ENCODE data around the gene PHPT1. TPM values are rescaled to one million over a fixed set of nuclear protein-coding genes. Genes with fewer than 3 reads are reported as not detected.

PHPT1 gene
- total and polyA plus RNA-seq, 12 donors: 73.9 to 330 (median 178) TPM

GRCh38 chr9:136805207-136805740 lies 43.9 kb upstream of the PHPT1 start:
- no peak overlapping the region for H3K4me3 ChIP-seq
- H3K9me3 ChIP-seq (replicated peaks in 1 of 3): no peaks in the 10 kb centered on the region
- intact Hi-C loops (cut with DNase I): no loop called here
- no peak for TF ChIP-seq CTCF (IDR thresholded peaks at IDR 0.05)
- no peak for TF ChIP-seq POLR2A (IDR thresholded peaks at IDR 0.05)
- 63 to 83% (median 78%) methylated on average over 10 to 12 of the region's 12 CpGs for WGBS, 4 donors
- H3K27me3 ChIP-seq: no peaks in the 10 kb centered on the region
- peaks cover 9 to 33% of the 10 kb centered on the region in 2 donors for H3K4me1 ChIP-seq (replicated peaks in 1 of 2)
- no peaks in the 10 kb centered on the region for H3K36me3 ChIP-seq (replicated peaks in 1 of 2)
- peak in 1 of 7 donors; percentile 22 for DNase-seq
- H3K27ac ChIP-seq: no peak overlapping the region

GRCh38 chr9:136806067-136806466 lies 43.1 kb upstream of the PHPT1 start:
- 93 to 97% (median 95%) methylated on average over 3 to 10 of the region's 10 CpGs for WGBS, 4 donors
- Histone ChIP-seq H3K4me1 (replicated peaks in 1 of 2) (peaks cover 9 to 25% of the 10 kb centered on the region in 2 donors), H3K36me3 (replicated peaks in 1 of 2) (no peaks in the 10 kb centered on the region), H3K9me3 (replicated peaks in 1 of 3) (no peaks in the 10 kb centered on the region), H3K27ac (no peak overlapping the region), H3K4me3 (no peak overlapping the region), H3K27me3 (no peaks in the 10 kb centered on the region)
- TF ChIP-seq POLR2A (IDR thresholded peaks at IDR 0.05) (no peak), CTCF (IDR thresholded peaks at IDR 0.05) (no peak)
- no peak for DNase-seq
- intact Hi-C loops (cut with DNase I): no loop called here

GRCh38 chr9:136806631-136807201 lies 42.5 kb upstream of the PHPT1 start:
- no peaks in the 10 kb centered on the region for H3K9me3 ChIP-seq (replicated peaks in 1 of 3)
- H3K27me3 ChIP-seq: no peaks in the 10 kb centered on the region
- H3K4me1 ChIP-seq (replicated peaks in 1 of 2): peaks cover 9 to 25% of the 10 kb centered on the region in 2 donors
- H3K27ac ChIP-seq: peak overlapping the region in 2 of 5 donors; percentile 93 to 94
- H3K36me3 ChIP-seq (replicated peaks in 1 of 2): no peaks in the 10 kb centered on the region
- intact Hi-C loops (cut with DNase I): no loop called here
- H3K4me3 ChIP-seq: peak overlapping the region in 2 of 4 donors; percentile 76 to 100
- no peak for DNase-seq
- WGBS, 4 donors: 76 to 83% (median 80%) methylated on average over 10 to 25 of the region's 25 CpGs
- TF ChIP-seq POLR2A (IDR thresholded peaks at IDR 0.05): no peak
- no peak for TF ChIP-seq CTCF (IDR thresholded peaks at IDR 0.05)

GRCh38 chr9:136807281-136808074 lies 41.7 kb upstream of the PHPT1 start, which contains the start of gene RABL6:
TSS of gene RABL6 (plus strand) at chr9:136807948. CDS start at chr9:136808197, 249 bp downstream.
- TF ChIP-seq CTCF (IDR thresholded peaks at IDR 0.05) (no peak), POLR2A (IDR thresholded peaks at IDR 0.05) (peak; percentile 62 to 66)
- peak; percentile 70 to 83 (median 76) for DNase-seq
- Histone ChIP-seq H3K36me3 (replicated peaks in 1 of 2) (no peaks in the 10 kb centered on the region), H3K9me3 (replicated peaks in 1 of 3) (no peaks in the 10 kb centered on the region), H3K4me3 (peak within 1 kb of the TSS; percentile 48 to 100 (median 69)), H3K27me3 (no peaks in the 10 kb centered on the region), H3K27ac (peak within 1 kb of the TSS; percentile 39 to 94 (median 85)), H3K4me1 (replicated peaks in 1 of 2) (peaks cover 9 to 25% of the 10 kb centered on the region in 2 donors)
- WGBS, 4 donors: 0 to 3% (median 0%) methylated on average over 15 to 96 of the region's 96 CpGs; no CpG with 5 or more reads in 1 of the 4 donors
- intact Hi-C loops (cut with DNase I): no loop called here
